GM21381 (cell line): Measurements from ENCODE around the gene AP1G1.
"Not testable (repeated sequence)": the region's sequence is repeated elsewhere in the genome, so short reads cannot be mapped to it uniquely, and the experiment has no call there.

Source experiments
- ATAC-seq: cut with Tn5 transposase; IDR thresholded peaks from one replicate; pipeline ENCODE4 v1.9.1; 2021; ENCODE audit warnings: mild to moderate bottlenecking, moderate library complexity; ENCODE audit not compliant: unreplicated experiment

AP1G1 gene

DNA sequence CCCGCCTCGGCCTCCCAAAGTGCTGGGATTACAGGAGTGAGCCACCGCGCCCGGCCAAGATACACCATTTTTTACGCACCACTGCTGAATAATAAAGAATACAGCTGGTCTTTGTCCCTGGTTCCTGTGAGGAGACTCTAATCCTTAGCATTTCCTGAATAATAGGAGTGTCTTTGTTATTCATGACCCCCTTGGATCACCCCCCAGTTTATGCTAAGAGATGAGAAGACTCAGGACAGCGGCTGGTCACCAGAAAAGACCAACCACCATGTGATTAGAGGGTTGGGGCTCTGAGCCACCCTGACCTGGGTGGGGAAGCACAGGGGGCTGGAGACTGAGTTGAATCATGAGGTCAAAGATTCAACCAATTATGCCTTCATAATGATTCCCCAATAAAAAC, 101.4 kb downstream of the AP1G1 start:
- ATAC-seq = no peak

DNA sequence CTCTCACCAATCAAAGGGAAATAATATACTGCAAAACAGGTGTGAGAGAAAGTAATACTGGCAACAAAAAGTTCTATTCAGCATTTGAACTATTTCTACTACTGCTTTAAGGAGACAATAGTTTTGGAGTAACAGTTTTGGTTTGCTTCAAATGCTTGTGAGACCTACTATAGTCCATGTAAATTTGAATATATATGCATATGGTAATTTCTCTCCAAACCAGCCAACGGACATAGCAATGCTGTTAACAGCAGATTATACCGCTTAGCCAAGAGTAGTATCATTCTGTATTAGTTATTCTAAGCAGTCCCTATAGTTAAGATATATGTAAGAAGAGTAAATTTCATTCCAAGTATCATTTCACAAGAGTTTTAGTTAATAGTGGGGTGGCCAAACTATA, 102.6 kb downstream of the AP1G1 start:
- no peak for ATAC-seq

DNA sequence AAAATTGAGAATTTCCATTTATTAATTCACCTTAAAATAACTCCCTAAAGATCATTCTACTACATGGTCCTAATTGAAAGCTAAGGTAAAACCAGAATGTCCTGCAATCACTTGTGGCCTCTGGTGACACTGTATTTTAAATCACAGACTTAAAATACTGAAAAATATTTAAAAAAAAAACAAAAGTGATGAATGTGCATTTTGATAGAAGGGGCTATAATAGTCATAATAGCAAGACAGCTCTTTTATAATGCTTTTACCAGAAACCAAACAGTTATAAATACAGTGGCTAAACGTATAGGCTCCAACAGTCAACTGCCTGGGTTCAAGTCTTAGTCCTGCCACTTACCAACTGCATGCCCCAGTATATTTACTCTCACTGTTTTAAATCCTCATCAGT, 105.3 kb downstream of the AP1G1 start:
- ATAC-seq = no peak

DNA sequence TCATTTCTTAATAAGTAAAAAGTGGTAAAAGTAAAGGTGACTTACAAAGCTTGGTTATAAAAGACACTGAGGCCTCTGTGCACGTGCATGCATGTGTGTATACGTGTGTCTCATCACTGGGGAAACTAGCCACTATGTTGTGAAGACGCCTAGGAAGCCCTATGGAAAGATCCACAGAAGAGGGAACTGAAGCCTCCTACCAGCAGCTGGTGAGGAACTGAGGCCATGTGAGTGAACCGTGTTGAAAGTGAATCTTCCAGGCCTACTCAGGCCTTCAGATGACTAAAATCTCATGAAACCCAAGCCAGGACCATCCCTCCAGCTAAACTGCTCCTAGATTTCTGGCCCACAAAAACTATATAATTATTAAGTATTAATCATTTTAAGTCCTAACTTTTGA, 107.8 kb downstream of the AP1G1 start:
- no peak for ATAC-seq

DNA sequence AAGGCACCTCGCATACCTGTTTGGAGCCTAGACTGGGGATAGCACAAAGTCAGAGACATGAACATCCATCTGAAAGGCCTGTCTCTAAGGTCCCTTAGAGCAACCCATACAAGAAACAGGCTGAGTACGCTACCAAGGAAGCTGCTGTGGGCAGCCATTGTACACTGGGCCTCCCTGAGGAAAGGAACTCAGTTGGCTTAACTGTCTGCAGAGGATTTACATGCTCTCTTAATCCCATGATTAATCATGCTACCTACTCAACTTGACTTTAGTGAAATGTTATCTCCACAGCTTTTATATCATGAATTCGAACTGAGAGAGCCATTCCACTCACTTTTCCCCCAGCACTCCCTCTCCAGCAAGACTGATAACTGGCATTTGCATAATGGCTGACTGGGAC, 110.1 kb downstream of the AP1G1 start:
- ATAC-seq = no peak

GRCh38 chr16:71693164-71693563, 115.5 kb downstream of the AP1G1 start:
- ATAC-seq = no peak

DNA sequence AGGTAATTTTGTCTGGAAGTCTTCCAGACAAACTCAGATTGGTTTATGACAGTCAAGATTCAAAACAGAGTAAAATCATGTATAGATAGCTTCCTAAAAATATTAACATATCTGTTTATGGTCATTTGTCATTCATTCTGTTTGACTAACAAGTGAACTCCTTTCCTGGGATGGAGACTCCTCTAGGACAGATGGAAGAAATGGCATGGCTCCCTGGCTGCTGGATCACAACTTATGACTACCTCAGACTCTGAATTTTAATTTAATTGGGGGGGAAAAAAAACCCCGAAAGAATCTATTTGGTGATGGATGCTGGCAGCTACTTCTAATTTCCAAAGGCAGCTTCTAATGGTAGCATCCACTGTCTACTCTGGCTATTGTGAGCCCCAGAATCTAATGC, 118.7 kb downstream of the AP1G1 start:
- no peak for ATAC-seq

GRCh38 chr16:71687861-71688260, 120.8 kb downstream of the AP1G1 start:
- ATAC-seq = no peak

DNA sequence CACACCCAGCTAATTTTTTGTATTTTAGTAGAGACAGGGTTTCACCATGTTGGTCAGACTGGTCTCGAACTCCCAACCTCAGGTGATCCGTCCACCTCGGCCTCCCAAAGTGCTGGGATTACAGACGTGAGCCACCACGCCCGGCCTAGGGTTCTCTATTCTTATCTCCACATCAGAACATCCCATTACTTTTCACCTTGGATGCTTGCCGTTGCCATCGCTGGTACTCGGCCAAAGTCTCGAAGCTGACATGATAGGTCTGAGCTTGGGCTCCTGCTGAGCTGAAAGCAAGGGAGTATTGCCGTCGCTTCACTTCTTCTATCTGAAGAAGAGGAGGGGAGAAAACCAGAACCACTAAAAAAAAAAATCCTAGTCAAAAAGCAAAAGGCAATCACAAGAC, 124.4 kb downstream of the AP1G1 start:
- ATAC-seq = not testable (repeated sequence)

GRCh38 chr16:71681360-71681759, 127.3 kb downstream of the AP1G1 start:
- no peak for ATAC-seq
